Limb (tissue), 2 donors: ENCODE data around the gene LRRC32.

Experiments
- DNase-seq, 2 donors: peaks; one replicate each; pipeline ENCODE4 v3.0.0-alpha.2; 2016; ENCODE audit errors: extremely low spot score in 2 of 2

LRRC32 gene

DNA sequence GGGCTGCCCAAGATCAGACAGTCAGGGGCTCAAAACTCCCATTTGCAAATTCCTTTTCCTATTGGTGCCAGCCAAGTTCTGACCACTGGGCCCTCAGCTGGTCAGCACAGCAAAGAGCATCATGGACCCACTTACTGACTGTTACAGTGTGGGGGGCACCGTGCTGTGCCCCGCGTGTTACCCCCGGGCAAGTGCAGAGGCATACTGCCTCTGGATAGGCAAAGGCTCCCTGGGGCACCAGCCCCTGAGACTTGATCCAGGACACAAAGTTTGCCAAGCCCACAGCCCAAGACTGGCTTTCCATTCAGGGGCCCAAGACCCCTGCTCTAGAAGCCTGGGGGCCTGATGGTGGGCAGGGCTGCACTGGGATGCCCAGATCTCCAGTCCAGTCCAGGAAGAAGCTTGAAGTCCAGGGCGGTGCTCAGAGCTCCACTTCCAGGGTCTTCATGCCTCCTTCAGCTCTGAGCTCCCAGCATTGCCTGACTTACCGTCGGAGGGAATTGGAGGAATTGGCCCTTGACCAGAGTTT lies 6.6 kb downstream of the LRRC32 start:
- DNase-seq: no peak

DNA sequence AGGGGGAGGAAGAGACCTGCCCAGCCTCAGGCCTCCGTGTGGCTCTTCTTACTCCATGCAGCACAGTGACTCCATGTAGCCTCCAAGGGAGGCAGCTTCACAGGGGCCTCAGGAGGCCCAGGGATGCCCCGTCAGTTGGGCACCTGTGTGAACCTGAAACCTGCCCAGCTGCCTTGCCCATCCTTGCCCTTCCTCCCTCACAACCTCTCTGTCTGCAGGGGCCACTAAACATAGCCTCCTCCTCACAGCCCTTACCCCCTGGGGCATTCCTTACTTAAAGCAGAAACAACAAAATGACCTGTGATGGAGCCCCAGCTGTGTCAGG lies 7.1 kb downstream of the LRRC32 start:
- no peak for DNase-seq

DNA sequence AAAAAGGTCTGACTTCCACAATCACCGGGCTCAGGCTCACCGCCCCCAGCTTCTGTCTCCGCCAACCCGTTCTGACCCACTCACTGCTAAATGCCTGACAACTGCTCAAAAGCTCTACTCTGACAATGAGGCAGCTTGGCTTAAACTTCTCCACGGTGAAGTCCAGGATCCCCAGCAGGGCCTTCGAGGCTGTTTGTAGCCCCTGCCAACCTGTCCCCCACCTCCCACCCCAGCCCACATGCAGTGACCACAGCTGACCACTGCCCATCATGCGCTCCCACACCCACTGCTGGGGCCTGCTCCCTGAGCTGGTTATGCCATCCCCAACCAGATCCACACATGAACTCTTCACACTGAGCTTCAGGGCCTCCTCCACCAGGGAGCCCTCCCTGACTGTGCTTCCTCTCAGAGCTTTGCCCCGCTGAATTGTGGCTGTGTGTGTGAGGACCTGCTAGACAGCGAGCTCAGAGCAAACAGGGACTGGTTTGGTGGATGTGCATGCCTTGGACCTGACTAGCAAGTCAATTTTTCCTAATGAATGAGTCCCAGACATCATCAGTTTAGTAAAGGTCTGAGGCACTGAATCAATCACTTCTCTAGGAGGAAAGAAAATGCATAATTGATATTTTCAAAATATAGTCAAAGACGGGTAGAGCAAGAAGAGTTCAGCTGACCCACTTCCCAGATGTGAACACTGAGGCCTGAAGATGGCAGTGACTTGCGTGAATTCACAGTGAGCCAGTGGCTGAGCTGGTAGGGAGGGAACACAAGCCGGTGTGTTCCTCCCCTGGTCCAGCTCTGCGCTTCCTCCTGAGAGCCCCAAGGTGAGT lies 7.7 kb downstream of the LRRC32 start:
- no peak for DNase-seq

DNA sequence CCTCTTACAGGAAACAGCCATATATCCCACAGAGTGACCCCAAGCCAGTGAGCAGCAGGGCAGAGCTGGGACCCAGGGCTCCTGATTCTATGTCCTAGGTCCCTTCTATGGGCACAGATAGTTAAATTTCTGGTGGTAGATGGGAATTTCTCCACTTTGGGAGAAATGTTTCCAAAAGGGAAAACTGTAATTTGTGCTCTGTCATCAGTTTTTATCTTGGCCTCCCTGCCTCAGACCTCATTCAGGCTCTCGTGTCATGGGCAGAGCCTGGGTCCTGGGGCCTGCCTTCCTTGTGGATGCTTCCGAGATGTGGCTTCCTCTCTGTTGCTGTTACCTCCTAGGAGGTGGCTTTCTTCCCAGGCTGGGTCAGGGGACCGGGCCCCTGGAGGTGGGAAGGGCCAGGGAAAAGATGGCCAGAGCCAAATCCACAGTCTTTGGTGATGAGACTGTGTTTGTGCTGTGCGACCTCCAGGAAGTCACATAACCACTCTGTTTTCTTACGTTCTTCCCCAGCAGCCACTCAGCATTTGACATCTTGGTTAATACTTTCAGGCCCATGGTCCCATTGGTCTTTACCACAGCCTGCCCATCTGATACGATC lies 8.6 kb downstream of the LRRC32 start:
- DNase-seq: no peak

DNA sequence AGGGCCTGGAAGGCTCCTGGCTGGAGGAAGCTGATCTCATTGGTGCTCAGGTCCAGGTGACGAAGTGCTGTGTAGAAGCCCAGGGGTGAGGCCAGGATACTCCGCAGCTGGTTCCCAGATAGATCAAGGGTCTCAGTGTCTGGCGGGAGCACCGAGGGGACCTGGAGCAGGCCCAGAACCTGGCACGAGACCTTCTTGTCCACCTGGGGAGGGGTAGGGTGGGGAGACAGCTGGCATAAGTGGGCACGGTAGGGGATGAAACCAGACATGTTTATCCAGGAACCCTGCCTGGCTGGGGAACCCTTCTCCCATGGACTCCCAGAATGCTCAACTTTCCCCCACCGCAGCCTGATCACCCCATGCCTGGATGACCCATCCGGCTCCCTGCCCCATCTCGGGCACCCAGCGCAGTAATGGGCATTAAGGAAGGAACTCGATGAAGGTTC lies 9.2 kb downstream of the LRRC32 start:
- DNase-seq: no peak

DNA sequence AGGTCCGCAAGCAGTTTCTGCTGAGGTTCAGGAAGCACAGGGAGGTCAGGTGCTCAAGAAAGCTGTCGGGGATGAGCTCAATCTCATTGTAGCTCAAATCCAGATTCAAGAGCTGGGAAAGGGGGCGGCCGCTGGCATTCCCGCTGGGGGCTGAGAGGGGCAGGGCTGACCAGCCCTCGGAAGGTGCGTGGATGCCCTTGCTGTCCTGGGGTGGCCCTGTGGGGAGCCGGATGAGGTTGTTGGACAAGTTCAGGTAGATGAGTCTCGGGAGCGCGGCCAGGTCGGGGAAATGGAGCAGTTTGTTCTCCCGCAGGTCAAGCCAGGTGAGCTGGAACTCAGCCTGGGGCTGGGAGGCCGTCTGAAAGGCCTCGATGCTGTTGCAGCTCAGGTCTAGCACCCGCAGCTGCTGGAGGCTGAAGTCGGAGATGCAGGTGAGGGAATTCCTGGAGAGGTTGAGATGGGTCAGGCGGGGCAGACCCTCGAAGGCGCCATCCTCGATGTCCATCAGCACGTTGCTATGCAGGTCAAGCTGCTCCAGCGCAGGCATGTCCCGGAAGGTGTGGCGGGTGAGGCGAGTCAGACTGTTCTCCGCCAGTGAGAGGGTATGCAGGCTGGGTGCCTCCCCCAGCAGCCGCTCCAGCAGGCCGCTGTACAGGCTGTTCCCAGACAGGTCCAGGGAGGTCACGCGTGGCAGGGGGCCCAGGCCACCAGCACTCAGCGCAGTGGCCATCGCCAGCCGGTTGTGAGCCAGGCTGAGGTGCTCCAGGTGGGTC lies 9.8 kb downstream of the LRRC32 start:
- DNase-seq: no peak

DNA sequence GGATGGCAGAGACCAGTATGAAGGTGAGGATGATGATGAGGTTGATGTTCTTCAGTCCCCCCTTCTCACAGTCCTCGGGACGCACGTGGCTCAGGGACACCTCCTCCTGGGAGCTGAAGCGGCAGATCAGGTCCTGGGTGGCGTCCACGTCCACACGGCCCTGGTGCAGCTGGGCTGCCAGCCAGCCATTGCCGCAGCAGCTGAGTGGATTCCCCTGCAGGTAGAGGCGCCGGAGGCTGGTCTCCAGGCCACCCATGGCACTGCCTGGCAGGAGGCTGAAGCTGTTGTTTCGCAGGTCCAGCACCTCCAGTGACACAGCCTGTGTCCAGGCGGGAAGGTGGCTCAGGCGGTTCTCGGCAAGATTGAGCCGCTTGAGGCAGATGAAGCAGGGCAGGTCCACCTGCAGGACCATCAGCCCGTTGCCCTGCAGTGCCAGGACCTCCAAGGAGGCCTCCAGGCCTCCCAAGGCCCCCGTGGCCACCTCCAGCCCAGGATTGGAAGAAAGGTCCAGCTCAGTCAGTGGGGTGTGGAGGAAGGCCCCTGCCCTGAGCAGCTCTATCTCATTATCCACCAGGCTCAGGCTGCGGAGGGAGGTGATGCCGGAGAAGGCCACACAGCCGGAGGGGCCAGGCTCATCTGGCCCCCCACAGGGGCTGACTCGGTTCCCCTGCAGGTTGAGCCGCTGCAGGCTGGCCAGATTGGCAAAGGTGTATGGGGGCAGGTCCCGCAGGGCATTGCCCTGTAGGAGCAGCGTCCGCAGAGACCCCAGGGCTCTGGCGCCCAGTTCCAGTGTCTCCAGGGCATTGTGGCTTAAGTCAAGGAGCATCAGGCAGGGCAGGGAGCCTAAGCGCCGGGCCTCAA lies 10.6 kb downstream of the LRRC32 start:
- no peak for DNase-seq

DNA sequence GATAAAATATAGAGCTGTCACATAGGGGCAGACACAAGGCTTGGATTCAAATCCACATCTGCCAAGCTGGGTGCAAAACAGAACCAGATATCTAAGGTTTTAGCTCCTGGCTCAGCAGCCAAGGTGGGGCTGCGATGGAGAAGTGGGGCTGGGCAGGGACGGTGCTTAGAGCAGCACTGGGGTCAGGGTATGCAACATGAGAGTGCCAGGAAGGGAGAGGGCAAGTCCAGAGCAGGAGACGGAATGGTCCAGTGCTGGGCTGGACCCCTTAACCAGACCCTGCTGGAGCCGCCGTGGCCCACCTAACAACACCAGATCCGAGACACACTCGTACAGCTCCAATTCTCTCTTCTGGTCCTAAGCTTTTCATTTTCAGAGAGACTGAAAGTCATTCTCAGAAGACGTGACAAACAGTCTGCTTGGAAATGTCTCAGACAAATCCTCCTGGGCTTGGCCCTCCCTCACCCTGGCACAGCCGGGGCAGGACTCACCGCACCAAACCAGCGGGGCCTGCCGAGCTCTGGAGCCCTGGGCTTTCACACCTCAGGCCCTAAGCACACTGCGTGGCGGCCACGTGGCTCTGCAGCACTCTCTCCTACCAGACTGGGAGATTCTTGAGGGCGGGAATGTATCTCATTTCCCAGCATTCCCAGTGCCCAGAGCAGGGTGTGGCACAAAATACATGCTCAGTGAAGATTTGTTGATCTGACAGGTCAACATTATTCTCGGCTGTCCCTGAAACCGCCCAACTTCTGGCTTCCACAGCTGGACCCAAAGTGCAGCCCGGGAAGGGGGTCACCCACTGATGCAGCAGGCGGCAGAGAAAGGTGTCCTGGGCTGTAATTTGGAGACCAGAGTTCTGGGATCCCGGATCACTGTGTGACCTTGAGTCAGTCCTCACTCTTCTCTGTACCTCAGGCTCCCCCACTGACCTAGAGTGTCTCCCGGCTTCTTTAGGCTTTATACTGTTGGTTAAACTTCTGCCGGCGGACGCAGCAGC lies 11.6 kb downstream of the LRRC32 start:
- DNase-seq: no peak

DNA sequence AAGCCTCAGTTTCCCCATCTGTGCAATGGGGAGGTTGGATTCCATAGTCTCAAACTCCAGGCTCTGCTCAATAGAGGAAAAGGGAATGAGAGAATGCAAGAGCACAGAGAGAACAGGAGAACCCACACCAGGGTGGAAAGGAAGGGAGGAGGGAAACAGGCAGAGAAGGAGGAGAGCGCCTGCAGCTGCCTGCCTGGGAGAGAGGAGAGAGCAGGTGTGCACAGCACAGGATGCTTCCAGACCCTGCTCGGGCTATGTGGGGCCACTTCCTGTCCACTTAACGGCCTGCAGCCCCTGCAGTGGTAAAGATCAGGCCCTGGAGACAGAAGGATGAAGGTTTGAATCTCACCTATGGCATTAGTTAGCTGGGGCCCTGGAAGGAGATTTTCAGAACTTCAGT lies 12.3 kb downstream of the LRRC32 start:
- DNase-seq: no peak

DNA sequence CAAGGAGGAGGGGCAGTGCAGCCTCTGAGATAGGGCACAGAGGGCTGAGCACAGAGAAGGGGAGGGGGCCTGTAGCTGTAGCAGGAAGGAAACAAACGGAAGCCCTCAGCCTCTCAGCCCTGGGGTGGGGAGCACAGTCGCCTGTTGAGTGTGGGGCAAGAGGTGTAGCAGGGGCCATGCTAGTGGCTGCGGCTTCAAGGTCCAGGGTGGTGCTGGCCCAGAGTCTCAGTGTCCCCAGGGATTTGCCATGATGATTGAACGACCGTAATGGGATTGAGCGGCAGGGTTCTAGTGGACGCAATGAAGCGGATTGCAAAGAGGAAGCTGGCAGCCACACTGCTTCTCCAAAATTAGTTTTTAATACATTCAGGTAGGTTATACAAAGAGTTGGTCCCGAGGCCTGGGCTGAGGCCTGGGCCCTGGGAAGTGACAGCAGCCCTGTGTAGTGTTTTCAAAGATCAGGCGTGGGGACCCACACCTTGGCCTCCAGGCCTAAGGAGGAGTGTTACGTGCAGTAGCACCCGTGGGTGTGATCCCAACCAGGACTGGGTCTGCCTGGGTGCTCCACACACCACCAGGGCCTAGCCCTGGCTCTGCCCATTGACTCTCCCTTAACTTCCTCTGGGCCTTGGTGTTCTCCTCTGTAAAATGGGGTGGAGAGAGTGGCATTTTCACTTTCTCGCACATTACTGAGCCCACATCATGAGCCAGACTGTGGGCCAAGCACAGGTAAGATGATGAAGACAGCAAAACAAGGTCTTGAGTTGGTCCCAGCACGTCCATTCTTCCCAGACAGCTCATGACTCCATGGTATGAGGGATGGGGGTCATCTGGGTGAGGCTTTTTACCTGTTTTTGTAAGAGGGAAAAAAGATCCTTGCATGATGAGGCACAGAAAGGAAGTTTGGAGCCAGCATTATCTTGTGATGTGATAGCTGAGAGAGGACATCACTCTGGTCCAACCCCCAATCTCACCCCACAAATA lies 13.1 kb downstream of the LRRC32 start:
- DNase-seq: peak in 1 of 2 donors; percentile 22

DNA sequence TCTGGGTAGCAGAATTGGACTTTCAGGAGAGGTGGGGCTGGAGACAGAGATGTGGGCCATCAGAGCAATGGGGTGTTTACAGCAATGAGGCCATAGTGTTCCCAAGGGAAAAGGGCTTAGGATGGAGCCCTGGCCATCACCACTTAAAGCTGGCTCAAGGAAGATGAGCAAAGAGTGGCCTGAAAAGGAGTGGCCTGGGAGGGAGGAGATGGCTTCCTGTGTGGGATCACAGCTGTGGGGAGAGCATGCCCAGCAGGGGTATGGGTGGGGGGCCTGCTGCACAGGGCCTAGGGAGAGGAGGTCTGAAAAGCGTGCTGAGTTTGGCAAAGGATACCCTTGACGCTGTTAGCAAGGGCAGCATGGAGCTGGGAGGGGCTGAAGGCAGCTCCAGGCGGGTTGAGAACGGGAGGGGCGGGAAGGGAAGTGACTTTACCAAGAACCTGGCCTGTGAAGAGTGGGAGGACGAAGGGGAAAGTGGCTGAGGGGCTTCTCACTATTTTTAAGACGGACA lies 13.9 kb downstream of the LRRC32 start:
- peak in 1 of 2 donors; percentile 36 for DNase-seq

DNA sequence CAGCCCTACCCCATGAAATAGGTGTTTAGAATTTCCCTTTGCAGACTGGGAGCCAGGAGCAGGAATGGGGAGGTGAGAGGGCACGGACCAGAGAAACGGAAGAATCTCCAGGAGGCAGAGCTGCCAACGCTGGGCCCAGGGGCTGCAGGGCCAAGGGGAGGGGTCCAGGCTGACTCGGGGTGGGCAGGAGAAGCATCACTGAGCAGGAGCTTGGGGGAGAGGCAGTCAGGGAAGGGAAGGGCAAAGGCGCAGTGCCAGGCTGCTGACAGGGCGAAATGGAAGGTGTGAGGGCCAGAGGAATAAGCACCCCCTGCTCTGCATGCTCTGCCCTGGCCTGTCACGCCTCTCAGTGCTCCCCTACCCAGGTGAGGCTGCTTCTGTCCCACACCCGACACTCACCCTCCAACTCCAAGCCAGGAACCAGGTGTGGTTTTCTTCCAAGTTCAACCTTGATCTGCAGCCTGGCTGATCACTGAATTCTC lies 14.5 kb downstream of the LRRC32 start:
- peak in 1 of 2 donors; percentile 33 for DNase-seq

DNA sequence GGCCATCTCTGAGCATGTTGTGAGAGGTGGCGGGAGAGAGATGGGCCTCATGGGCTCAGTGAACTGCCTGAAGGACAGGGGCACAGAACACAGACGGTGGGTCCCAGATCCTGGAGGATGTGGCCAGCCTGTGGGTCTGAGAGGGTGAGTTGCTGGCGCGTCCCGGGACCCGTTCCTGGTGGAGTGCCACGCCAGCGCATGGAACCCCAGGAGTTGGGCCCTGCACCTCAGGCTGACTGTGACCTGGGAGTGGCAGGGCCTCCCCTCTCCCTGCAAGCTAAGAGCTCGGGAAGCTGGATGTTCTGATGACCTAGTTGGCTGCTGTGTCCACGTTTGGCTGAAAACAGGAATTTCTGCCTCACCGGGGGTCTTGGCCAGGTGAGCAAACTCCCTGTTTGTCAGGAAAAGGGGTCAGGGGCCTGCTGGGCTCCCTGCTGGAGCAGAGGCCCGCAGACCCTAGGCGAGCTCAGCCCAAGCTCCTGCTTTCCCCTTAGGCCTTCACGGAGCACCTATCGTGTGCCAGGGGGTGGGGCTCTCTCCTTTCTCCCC lies 15.0 kb downstream of the LRRC32 start:
- DNase-seq: peak in 1 of 2 donors; percentile 28

DNA sequence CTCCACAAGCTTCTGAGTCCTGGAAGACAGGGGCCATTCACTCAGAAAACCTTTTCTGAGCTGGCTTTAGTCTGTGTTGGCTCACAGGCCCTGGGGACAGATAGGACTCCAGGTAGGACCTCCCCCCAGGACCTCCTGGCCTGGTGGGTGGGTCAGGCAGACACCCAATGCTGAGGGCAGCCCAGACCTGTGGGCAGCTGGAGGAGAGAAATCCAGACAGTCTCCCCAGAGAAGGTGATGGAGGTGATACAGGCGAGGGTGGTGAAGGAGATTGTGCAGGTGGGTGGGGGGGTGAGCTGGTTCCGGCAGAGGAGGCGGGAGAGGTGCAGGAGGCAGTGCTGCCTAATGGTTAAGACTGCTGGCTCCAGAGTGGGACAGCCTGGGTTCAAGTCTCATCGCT lies 15.6 kb downstream of the LRRC32 start:
- no peak for DNase-seq

DNA sequence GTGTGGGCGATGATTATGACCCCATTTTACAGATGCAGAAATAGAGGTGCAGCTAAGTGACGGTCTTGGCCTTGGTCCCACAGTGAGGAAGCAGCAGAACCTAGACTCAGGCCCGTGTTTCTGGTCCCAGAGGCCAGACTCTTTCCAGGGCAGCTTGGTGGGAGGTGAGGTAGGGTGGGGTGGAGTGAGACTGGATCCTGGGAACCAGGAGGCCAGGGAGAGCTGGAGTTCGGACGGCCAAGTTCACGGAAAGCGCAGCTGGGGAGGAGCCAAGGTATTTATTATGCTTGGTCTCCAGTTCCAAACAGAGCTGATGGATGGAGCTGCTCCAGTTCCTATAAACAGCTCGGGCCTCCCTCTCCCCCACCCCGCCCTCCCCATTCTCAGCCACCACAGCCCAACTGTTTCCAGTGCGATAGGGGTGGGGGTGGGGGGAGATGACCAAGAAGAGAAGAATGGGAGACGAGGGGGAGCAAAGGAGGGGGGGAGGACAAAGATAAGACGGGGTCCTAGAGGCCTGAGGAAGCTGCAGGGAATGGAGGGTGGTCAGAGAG lies 16.2 kb downstream of the LRRC32 start:
- DNase-seq: peak; percentile 80 to 81

DNA sequence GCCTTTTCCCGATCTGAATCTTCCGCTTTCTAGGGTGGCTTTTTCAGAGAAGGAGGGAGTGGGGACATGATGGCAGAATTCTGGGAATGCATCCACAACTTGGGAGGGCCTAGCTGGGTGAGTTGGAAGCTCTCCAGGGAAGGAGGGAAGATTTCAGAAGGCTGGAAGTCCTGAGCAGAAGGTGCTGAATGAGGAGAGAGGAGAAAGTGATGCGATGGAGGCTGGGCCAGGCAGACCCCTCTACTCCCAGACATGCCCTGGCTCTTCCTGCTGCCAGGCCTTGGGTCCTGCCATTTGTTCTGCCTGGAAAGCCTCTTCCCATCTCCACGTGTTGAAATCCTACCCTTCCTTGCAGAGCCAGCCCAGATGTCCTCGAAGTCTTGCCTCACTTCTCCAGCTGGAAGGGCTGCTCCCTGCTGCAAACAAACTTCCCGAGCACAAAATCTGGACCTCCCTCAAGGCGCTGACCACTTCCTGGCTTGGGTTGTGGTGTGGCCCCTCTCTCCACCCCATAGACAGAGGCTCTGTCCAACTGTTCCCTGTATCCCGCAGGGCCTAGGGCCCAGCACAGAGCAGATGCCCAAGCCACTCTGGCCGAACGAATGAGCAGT lies 16.8 kb downstream of the LRRC32 start:
- peak; percentile 59 to 60 for DNase-seq

DNA sequence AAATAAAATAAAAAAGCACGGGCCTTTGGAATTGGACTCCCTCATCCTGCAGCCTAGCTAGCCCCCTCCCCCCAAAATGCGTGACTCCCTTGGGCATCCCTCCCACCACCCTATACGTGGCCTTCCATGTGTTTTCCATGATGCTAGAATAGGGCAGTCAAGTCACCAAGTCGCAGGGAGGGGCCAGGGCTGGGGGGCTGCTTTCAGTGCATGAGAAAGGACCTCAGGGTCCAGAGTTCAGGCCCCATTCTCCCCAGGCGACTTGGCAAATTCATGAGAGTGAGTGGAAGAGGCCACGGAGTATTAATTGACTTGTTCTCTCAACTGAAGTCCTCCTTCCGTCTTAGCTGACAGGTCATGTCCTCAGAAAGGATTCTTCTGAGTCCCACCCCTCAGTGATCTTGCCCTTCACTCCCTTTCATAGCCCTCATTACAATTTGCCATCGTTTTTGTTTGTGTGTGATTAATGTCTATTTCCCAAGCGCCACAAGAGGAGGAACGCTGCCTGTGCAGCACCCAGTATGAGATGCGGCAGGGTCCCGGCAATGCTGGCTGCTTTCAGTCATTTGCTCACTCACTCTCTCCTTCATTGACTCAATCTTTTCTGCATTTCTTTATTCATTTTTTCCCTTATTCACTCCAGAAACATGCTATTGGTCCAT lies 17.4 kb downstream of the LRRC32 start:
- DNase-seq: peak in 1 of 2 donors; percentile 27
